Epithelial cell of proximal tubule (primary cell): Measurements from ENCODE around the gene FAAP100. TPM values are rescaled to one million over a fixed set of nuclear protein-coding genes. Genes with fewer than 3 reads are reported as not detected.

ENCODE experiments used
- DNase-seq: peaks from one replicate; pipeline ENCODE4 v3.0.0-alpha.2; 2011; ENCODE audit warnings: low read depth
- H3K4me3 ChIP-seq: 2 replicates; pipeline ENCODE4 v1.5.1; 2011; ENCODE audit warnings: low read depth, mild to moderate bottlenecking, low read length
- CTCF ChIP-seq: conservative IDR thresholded peaks from 2 replicates; pipeline ENCODE4 v1.5.1; 2012; ENCODE audit warnings: low read depth, mild to moderate bottlenecking, low read length
- total RNA-seq: library from RNA; depleted of rRNA; stranded (reverse); fragments of >200 nt; gene quantifications from 2 replicates; pipeline ENCODE4 v1.2.3, GENCODE V29; 2015

The FAAP100 gene
- total RNA-seq, 1 donor from 2014 or later = 33.8 TPM

- DNase-seq = no peak
- no peak for TF ChIP-seq CTCF
- H3K4me3 ChIP-seq = no peak overlapping the region
Measured at GRCh38 chr17:81499601-81499970, 52.6 kb downstream of the FAAP100 start.

- DNase-seq = no peak
Measured at GRCh38 chr17:81498953-81499600, 53.1 kb downstream of the FAAP100 start.

GRCh38 chr17:81494626-81495377 lies 57.4 kb downstream of the FAAP100 start:
- H3K4me3 ChIP-seq = no peak overlapping the region
- no peak for TF ChIP-seq CTCF
- DNase-seq = no peak

More at GRCh38 chr17:81498953-81499600, 53.1 kb downstream of the FAAP100 start:
- no peak for TF ChIP-seq CTCF
- no peak overlapping the region for H3K4me3 ChIP-seq

- no peak overlapping the region for H3K4me3 ChIP-seq
- DNase-seq = no peak
- no peak for TF ChIP-seq CTCF
Measured at GRCh38 chr17:81493198-81494038, 58.7 kb downstream of the FAAP100 start.

- H3K4me3 ChIP-seq = no peak overlapping the region
- DNase-seq = no peak
- no peak for TF ChIP-seq CTCF
Measured at GRCh38 chr17:81492706-81493105, 59.4 kb downstream of the FAAP100 start.

GRCh38 chr17:81492202-81492601 lies 60.0 kb downstream of the FAAP100 start:
- no peak for DNase-seq
- no peak overlapping the region for H3K4me3 ChIP-seq
- TF ChIP-seq CTCF = no peak
